GM12801 (cell line): ENCODE data around the gene BEND6.

Experiments
- CTCF ChIP-seq: IDR thresholded peaks from one replicate; pipeline ENCODE4 v1.5.1; 2011; ENCODE audit warnings: control low read depth; ENCODE audit not compliant: insufficient read length; ENCODE audit errors: extremely low read depth

Gene BEND6

GRCh38 chr6:56962441-56962840, 7.5 kb downstream of the BEND6 start:
- TF ChIP-seq CTCF, result no peak

GRCh38 chr6:56963043-56963442, 8.1 kb downstream of the BEND6 start:
- no peak for TF ChIP-seq CTCF

- TF ChIP-seq CTCF, result no peak
Observed at GRCh38 chr6:56963793-56964192, 8.9 kb downstream of the BEND6 start.

- TF ChIP-seq CTCF, result no peak
Observed at GRCh38 chr6:56965126-56965525, 10.2 kb downstream of the BEND6 start.

GRCh38 chr6:56970849-56971248, 15.9 kb downstream of the BEND6 start:
- TF ChIP-seq CTCF, result no peak

DNA sequence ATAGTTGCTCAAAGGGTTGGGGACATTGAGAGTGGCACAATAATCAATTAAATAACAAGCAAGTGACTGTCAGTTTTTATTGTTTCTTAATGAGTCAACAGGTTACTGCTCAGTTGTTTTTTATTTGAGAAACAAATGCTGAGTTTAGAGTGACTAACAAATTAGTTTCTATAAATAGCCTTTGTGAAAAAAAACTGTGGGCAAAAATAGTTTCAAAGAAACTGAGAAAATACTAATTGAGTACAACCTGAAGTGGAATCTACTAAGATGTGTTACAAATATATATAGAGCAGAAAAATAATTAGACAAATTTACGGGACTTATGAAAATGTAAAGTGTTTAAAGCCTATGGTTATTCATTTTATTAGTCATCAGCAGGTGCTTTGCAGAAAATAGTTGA, 22.3 kb downstream of the BEND6 start:
- TF ChIP-seq CTCF, result no peak

DNA sequence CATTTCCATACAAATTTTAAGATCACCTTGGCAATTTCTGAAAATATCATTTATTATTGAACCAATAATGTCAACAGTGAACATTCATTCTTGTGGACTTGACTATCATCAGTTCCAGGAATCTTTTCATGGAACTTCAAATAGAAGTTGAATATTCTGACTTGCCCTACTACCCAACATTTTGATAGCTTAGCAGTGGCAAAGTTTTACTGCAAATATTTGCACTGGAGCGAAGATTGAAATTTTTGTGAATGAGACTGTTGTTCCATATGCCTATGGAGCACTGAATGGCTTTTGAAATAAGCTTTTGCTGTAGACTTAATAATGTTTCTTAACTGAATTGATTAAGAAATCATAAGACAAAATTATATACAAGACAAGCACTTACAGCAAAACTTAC, 23.6 kb downstream of the BEND6 start:
- TF ChIP-seq CTCF, result no peak

DNA sequence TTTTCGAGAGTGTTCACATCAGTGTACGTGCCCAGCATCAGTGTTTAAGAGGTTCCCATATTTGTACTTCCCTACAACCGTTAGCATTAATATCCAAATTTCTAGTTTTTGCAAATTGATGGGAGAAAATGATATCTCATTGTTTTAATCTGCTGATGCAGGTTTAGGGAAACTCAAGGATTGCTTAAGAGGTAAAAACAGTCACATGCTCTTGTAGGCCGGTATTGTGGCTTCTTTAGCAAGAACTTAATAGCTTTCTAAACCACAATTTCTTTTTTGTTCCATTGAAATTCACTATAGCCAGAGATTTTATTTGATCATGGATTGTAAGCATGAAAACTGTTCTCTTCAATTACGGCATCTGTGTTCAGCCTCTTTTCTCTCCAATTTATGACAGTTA, 29.5 kb downstream of the BEND6 start:
- no peak for TF ChIP-seq CTCF
